IMR-90 (cell line): Measurements from ENCODE around the gene ARNT2.

Experiments used
- BHLHE40 ChIP-seq: fragments of 150-350 bp; IDR thresholded peaks from 2 replicates; pipeline ENCODE4 v1.6.1; 2016; ENCODE audit warnings: mild to moderate bottlenecking, low read depth, low read length
- MAZ ChIP-seq: IDR thresholded peaks from 2 replicates; pipeline ENCODE4 v1.6.1; 2012; ENCODE audit warnings: low read depth, mild to moderate bottlenecking, low read length, improper control_type of control experiment, moderate library complexity, borderline replicate concordance
- POLR2A ChIP-seq: IDR thresholded peaks from 2 replicates; pipeline ENCODE4 v1.6.1; 2012; ENCODE audit warnings: mild to moderate bottlenecking, low read depth, low read length
- RFX5 ChIP-seq: IDR thresholded peaks from 2 replicates; pipeline ENCODE4 v1.8.0; 2012; ENCODE audit warnings: low read depth, mild to moderate bottlenecking, low read length, moderate library complexity
- TF ChIP-seq, protein P1 (sequence below): conservative IDR thresholded peaks from 2 replicates; pipeline ENCODE4 v1.5.1; 2012; ENCODE audit warnings: mild to moderate bottlenecking, low read depth, low read length, improper control_type of control experiment
- TF ChIP-seq, protein P2 (sequence below): fragments of 150-350 bp; IDR thresholded peaks from 2 replicates; pipeline ENCODE4 v1.6.1; 2017; ENCODE audit warnings: mild to moderate bottlenecking, antibody characterized with exemption, low read length, low read depth

DNA sequence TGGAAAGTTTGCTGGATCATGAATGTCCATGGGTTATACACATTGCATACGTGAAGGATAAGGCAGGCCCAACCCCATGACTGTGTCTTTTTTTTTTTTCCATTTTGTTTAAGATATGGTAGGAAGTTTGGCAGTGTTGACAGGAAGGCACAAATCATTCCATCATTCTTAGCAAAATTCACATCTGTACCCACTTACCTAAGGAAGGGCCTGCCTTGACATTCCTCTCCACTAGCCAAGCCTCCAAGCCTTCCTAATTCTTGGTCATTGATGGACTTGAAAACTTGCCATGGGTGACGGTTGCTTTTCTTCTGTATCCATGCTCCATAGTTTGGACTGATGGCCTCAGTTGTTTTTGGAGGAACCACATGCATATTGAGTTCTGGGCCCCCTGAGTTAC is 54.4 kb downstream of the ARNT2 start:
- TF ChIP-seq POLR2A (no peak), BHLHE40 (no peak), RFX5 (no peak), MAZ (no peak)
- TF ChIP-seq, protein P1, sequence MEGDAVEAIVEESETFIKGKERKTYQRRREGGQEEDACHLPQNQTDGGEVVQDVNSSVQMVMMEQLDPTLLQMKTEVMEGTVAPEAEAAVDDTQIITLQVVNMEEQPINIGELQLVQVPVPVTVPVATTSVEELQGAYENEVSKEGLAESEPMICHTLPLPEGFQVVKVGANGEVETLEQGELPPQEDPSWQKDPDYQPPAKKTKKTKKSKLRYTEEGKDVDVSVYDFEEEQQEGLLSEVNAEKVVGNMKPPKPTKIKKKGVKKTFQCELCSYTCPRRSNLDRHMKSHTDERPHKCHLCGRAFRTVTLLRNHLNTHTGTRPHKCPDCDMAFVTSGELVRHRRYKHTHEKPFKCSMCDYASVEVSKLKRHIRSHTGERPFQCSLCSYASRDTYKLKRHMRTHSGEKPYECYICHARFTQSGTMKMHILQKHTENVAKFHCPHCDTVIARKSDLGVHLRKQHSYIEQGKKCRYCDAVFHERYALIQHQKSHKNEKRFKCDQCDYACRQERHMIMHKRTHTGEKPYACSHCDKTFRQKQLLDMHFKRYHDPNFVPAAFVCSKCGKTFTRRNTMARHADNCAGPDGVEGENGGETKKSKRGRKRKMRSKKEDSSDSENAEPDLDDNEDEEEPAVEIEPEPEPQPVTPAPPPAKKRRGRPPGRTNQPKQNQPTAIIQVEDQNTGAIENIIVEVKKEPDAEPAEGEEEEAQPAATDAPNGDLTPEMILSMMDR: no peak
- TF ChIP-seq, protein P2, sequence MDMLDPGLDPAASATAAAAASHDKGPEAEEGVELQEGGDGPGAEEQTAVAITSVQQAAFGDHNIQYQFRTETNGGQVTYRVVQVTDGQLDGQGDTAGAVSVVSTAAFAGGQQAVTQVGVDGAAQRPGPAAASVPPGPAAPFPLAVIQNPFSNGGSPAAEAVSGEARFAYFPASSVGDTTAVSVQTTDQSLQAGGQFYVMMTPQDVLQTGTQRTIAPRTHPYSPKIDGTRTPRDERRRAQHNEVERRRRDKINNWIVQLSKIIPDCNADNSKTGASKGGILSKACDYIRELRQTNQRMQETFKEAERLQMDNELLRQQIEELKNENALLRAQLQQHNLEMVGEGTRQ: no peak
